K562 (cell line): ENCODE measurements around the gene FCHO1. TPM values are rescaled to one million over a fixed set of nuclear protein-coding genes. Genes with fewer than 3 reads are reported as not detected.

ENCODE experiments used
- GTF3C2 ChIP-seq: IDR thresholded peaks from 3 replicates; pipeline ENCODE4 v1.6.1; 2011; ENCODE audit warnings: borderline replicate concordance, mild to moderate bottlenecking, moderate library complexity; ENCODE audit not compliant: insufficient read length; ENCODE audit errors: extremely low read depth
- POLR2G ChIP-seq: fragments of 200-400 bp; formaldehyde crosslinking; IDR thresholded peaks from 2 replicates; pipeline ENCODE4 v1.6.1; 2017; ENCODE audit warnings: low read depth, mild to moderate bottlenecking, antibody characterized with exemption, low read length, moderate library complexity
- POLR2H ChIP-seq: IDR thresholded peaks from 2 replicates; pipeline ENCODE4 v1.6.1; 2016; ENCODE audit warnings: missing genetic modification characterization, low read depth, mild to moderate bottlenecking, control low read depth, missing compliant biosample characterization, moderate library complexity
- SMAD2 ChIP-seq: fragments of 150-350 bp; IDR thresholded peaks from 2 replicates; pipeline ENCODE4 v1.6.1; 2014; ENCODE audit warnings: low read depth, mild to moderate bottlenecking, low read length
- STAT6 ChIP-seq: sonication (generic); formaldehyde crosslinking; IDR thresholded peaks from 2 replicates; pipeline ENCODE4 v1.8.1; 2023; ENCODE audit warnings: mild to moderate bottlenecking, missing genetic modification reagents
- TCF15 ChIP-seq: fragments of 250-450 bp; sonication (Bioruptor Pico); IDR thresholded peaks from 2 replicates; pipeline ENCODE4 v1.8.0; 2022; ENCODE audit warnings: moderate library complexity, mild to moderate bottlenecking, inconsistent platforms
- THAP12 ChIP-seq: fragments of 250-450 bp; sonication (Bioruptor Pico); IDR thresholded peaks from 2 replicates; pipeline ENCODE4 v1.9.0; 2021; ENCODE audit warnings: mild to moderate bottlenecking, inconsistent platforms
- ZBTB7A ChIP-seq: IDR thresholded peaks from 2 replicates; pipeline ENCODE4 v1.6.1; 2011; ENCODE audit warnings: low read depth, mild to moderate bottlenecking, low read length, moderate library complexity, borderline replicate concordance; ENCODE audit not compliant: control insufficient read depth
- ZNF551 ChIP-seq: fragments of 250-450 bp; sonication (Bioruptor Pico); IDR thresholded peaks from 2 replicates; pipeline ENCODE4 v1.5.0; 2021; ENCODE audit warnings: mild to moderate bottlenecking, moderate library complexity
- polyA plus RNA-seq, 8 experiments: library from polyadenylated mRNA; depleted of rRNA in 4 of 8; stranded (reverse) in 5 of 8; unstranded in 3 of 8; fragments of >200 nt; fragmentation: Nextera tagmentation in 2 of 8; fragmentation: Illumina TruSeq in 1 of 8; extraction: Ambion mirVana in 2 of 8; extraction: Trizol in 1 of 8; gene quantifications; 2 replicates each; pipeline versions ENCODE4 v1.2.1 to v1.2.3, GENCODE V29; 2011 to 2014; ENCODE audit warnings: inconsistent platforms in 1 of 8, missing spikeins in 1 of 8
- total RNA-seq, 7 experiments: library from RNA; depleted of rRNA in 6 of 7; stranded (reverse); fragments of >200 nt in 6 of 7; fragmentation: Illumina TruSeq in 2 of 7; extraction: Trizol in 2 of 7; gene quantifications; 2 replicates each; pipeline versions ENCODE4 v1.2.1 to v1.2.3, GENCODE V29; 2011 to 2021; ENCODE audit warnings: low replicate concordance in 1 of 7

FCHO1 gene
- total and polyA plus RNA-seq, 9 of the 15 experiments (the other 6 are each of a cell fraction or from before 2014, with no cell fraction given), result 0.21 to 58.9 (median 18.3) TPM

- no peak for TF ChIP-seq THAP12
- TF ChIP-seq ZBTB7A, result no peak
- no peak for TF ChIP-seq SMAD2
- TF ChIP-seq POLR2H (tag), result no peak
- TF ChIP-seq STAT6 (CRISPR knock-in tag), result no peak
- peak; percentile 52 for TF ChIP-seq POLR2G
- TF ChIP-seq TCF15, result no peak
- no peak for TF ChIP-seq ZNF551
- no peak for TF ChIP-seq GTF3C2
Measured at GRCh38 chr19:17733127-17733526, 18.1 kb upstream of the FCHO1 start (continued).
